IPS DF 6.9 (cell line): ENCODE data around the gene COL9A3.

Source experiments
- DNase-seq: peaks from one replicate; pipeline ENCODE4 v3.0.0-alpha.2; 2013; ENCODE audit warnings: low read depth, low spot score
- H3K27ac ChIP-seq: one replicate; pipeline ENCODE4 v1.5.1; 2013; ENCODE audit warnings: low read length, control low read depth
- H3K27me3 ChIP-seq: 2 replicates; pipeline ENCODE4 v1.6.1; 2013; ENCODE audit warnings: mild to moderate bottlenecking, low read length; ENCODE audit not compliant: control insufficient read depth, insufficient read depth
- H3K36me3 ChIP-seq: 2 replicates; pipeline ENCODE4 v1.6.1; 2013; ENCODE audit warnings: low read length; ENCODE audit not compliant: control insufficient read depth, insufficient read depth
- H3K4me1 ChIP-seq: 2 replicates; pipeline ENCODE4 v1.6.1; 2013; ENCODE audit warnings: low read length; ENCODE audit not compliant: control insufficient read depth, insufficient read depth
- H3K4me3 ChIP-seq: 2 replicates; pipeline ENCODE4 v1.5.1; 2013; ENCODE audit warnings: mild to moderate bottlenecking, low read length
- H3K9me3 ChIP-seq: 2 replicates; pipeline ENCODE4 v1.6.1; 2013; ENCODE audit warnings: low read length, inconsistent platforms; ENCODE audit not compliant: control insufficient read depth, insufficient read depth
- WGBS: extraction: QIAGEN DNeasy Blood & Tissue Kit; methylation state at CpG from one replicate; pipeline ENCODE4 v1.1.7; 2013; ENCODE audit warnings: mixed read lengths, missing lambda C conversion rate; ENCODE audit not compliant: insufficient read length, insufficient coverage; 5-methylcytosine and 5-hydroxymethylcytosine counted together

The COL9A3 gene

GRCh38 chr20:62779417-62779685 is 37.5 kb upstream of the COL9A3 start:
- Histone ChIP-seq H3K27ac (no peak overlapping the region), H3K36me3 (no peaks in the 10 kb centered on the region), H3K4me3 (no peak overlapping the region), H3K27me3 (no peaks in the 10 kb centered on the region), H3K9me3 (no peaks in the 10 kb centered on the region), H3K4me1 (peaks cover 2% of the 10 kb centered on the region)
- DNase-seq: no peak
- no CpG with 5 or more reads among the region's 7 CpGs for WGBS

GRCh38 chr20:62780204-62780603 is 36.6 kb upstream of the COL9A3 start:
- H3K4me3 ChIP-seq: no peak overlapping the region
- H3K27ac ChIP-seq: no peak overlapping the region
- WGBS: no CpG with 5 or more reads among the region's 20 CpGs
- no peaks in the 10 kb centered on the region for H3K27me3 ChIP-seq
- H3K36me3 ChIP-seq: no peaks in the 10 kb centered on the region
- peaks cover 2% of the 10 kb centered on the region for H3K4me1 ChIP-seq
- H3K9me3 ChIP-seq: no peaks in the 10 kb centered on the region
- no peak for DNase-seq

- no peak for DNase-seq
- Histone ChIP-seq H3K4me3 (no peak overlapping the region), H3K9me3 (no peaks in the 10 kb centered on the region), H3K4me1 (peaks cover 2% of the 10 kb centered on the region), H3K27me3 (no peaks in the 10 kb centered on the region), H3K27ac (no peak overlapping the region), H3K36me3 (no peaks in the 10 kb centered on the region)
- no CpG with 5 or more reads among the region's 17 CpGs for WGBS
Observed at GRCh38 chr20:62780696-62781095, 36.2 kb upstream of the COL9A3 start.

- Histone ChIP-seq H3K27ac (no peak overlapping the region), H3K36me3 (no peaks in the 10 kb centered on the region), H3K4me1 (no peaks in the 10 kb centered on the region; the same call in 1 of the 2 replicates), H3K4me3 (no peak overlapping the region), H3K9me3 (no peaks in the 10 kb centered on the region), H3K27me3 (no peaks in the 10 kb centered on the region)
- WGBS: no CpG with 5 or more reads among the region's 18 CpGs
- no peak for DNase-seq
Observed at GRCh38 chr20:62782149-62782892, 34.5 kb upstream of the COL9A3 start.

- Histone ChIP-seq H3K36me3 (no peaks in the 10 kb centered on the region), H3K27me3 (no peaks in the 10 kb centered on the region), H3K27ac (no peak overlapping the region), H3K4me3 (no peak overlapping the region), H3K9me3 (no peaks in the 10 kb centered on the region), H3K4me1 (no peaks in the 10 kb centered on the region; the same call in 1 of the 2 replicates)
- WGBS: no CpG with 5 or more reads among the region's 9 CpGs
- DNase-seq: no peak
Observed at GRCh38 chr20:62782893-62783278, 34.0 kb upstream of the COL9A3 start.

- no peak for DNase-seq
- Histone ChIP-seq H3K4me3 (no peak overlapping the region), H3K4me1 (no peaks in the 10 kb centered on the region; the same call in 1 of the 2 replicates), H3K27me3 (no peaks in the 10 kb centered on the region), H3K36me3 (no peaks in the 10 kb centered on the region), H3K27ac (no peak overlapping the region), H3K9me3 (no peaks in the 10 kb centered on the region)
- no CpG with 5 or more reads among the region's 16 CpGs for WGBS
Observed at GRCh38 chr20:62784497-62784896, 32.4 kb upstream of the COL9A3 start.

- H3K4me3 ChIP-seq: no peak overlapping the region
- no peaks in the 10 kb centered on the region for H3K27me3 ChIP-seq
- no peaks in the 10 kb centered on the region for H3K9me3 ChIP-seq
- no peak overlapping the region for H3K27ac ChIP-seq
- no peaks in the 10 kb centered on the region for H3K36me3 ChIP-seq
- no peaks in the 10 kb centered on the region; the same call in 1 of the 2 replicates for H3K4me1 ChIP-seq
- no CpG with 5 or more reads among the region's 11 CpGs for WGBS
- no peak for DNase-seq
Observed at GRCh38 chr20:62785393-62785792, 31.5 kb upstream of the COL9A3 start.

- no peak overlapping the region for H3K27ac ChIP-seq
- H3K27me3 ChIP-seq: no peaks in the 10 kb centered on the region
- H3K36me3 ChIP-seq: no peaks in the 10 kb centered on the region
- no peak for DNase-seq
- no CpG with 5 or more reads among the region's 13 CpGs for WGBS
- no peaks in the 10 kb centered on the region for H3K9me3 ChIP-seq
- H3K4me3 ChIP-seq: no peak overlapping the region
- H3K4me1 ChIP-seq: no peaks in the 10 kb centered on the region; the same call in 1 of the 2 replicates
Observed at GRCh38 chr20:62786157-62786556, 30.7 kb upstream of the COL9A3 start.

GRCh38 chr20:62787321-62787720 is 29.5 kb upstream of the COL9A3 start:
- no peaks in the 10 kb centered on the region; the same call in 1 of the 2 replicates for H3K4me1 ChIP-seq
- H3K27me3 ChIP-seq: no peaks in the 10 kb centered on the region
- WGBS: no CpG with 5 or more reads among the region's 7 CpGs
- no peaks in the 10 kb centered on the region for H3K9me3 ChIP-seq
- no peak overlapping the region for H3K4me3 ChIP-seq
- no peaks in the 10 kb centered on the region for H3K36me3 ChIP-seq
- no peak overlapping the region for H3K27ac ChIP-seq
- DNase-seq: no peak

GRCh38 chr20:62787866-62788265 is 29.0 kb upstream of the COL9A3 start:
- H3K9me3 ChIP-seq: no peaks in the 10 kb centered on the region
- H3K27ac ChIP-seq: no peak overlapping the region
- no peak overlapping the region for H3K4me3 ChIP-seq
- H3K27me3 ChIP-seq: no peaks in the 10 kb centered on the region
- no CpG with 5 or more reads among the region's 5 CpGs for WGBS
- H3K36me3 ChIP-seq: no peaks in the 10 kb centered on the region
- H3K4me1 ChIP-seq: no peaks in the 10 kb centered on the region; the same call in 1 of the 2 replicates
- no peak for DNase-seq

- H3K36me3 ChIP-seq: no peaks in the 10 kb centered on the region
- no peak overlapping the region for H3K27ac ChIP-seq
- H3K4me3 ChIP-seq: no peak overlapping the region
- DNase-seq: no peak
- no peaks in the 10 kb centered on the region for H3K9me3 ChIP-seq
- whole genome bisulfite sequencing: no CpG with 5 or more reads among the region's 15 CpGs
- H3K27me3 ChIP-seq: no peaks in the 10 kb centered on the region
- H3K4me1 ChIP-seq: peaks cover under 1% of the 10 kb centered on the region
Observed at GRCh38 chr20:62788607-62789006, 28.2 kb upstream of the COL9A3 start.
